CD4-positive, alpha-beta T cell treated with Interferon alpha-2 for 1 hour (primary cell): ENCODE measurements around the gene SOX14.

Experiments
- DNase-seq, 2 donors: peaks; one replicate each; pipeline ENCODE4 v3.0.0-alpha.2; 2020 to 2022

The SOX14 gene

DNA sequence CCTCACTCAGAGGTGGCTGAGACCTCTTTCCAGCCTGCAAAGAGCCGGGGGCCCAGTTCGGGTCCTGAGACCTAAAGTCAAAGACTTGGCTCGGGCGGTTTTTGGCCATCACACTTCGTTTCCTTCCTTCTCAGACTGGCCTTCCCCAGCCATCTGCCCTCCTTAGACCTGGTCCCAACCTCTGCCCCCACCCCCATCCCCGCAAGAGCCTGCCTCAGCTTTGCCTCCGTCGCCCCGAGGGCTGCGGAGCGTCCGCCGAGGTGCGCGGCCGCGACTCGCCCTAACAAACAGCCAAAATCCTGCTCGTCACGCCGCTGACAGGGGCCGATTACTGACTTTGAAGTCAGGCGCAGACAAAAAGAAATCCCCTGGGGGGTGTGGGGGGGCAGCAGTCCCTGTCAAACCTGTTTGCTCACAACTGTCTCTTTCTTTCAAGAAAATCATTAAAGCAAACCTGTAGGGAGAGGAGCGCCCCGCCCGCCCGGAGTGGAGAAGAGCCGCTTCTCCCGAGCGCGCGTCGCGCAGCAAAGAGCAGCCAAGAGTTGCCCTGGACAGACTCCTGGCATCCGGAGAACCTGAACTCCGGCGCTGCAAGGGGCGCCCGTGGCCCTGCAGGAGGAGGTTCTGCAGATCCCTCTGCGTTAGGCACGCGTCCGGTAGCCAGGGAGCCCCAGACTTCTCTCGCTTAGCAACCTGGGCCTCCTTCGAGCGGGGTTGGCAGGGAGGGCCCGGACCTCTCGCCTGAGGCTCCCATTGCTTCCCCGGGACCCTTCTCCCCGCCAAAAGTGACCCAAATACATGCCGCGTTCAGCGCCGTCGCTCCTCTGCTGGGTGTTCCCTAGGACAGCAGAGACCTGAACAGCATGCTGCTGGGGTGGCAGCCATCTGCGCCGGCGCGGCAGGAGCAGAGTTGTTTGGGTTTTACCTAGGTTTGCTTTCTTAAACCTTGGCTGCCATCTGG lies 4.5 kb downstream of the SOX14 start:
- DNase-seq, result no peak

DNA sequence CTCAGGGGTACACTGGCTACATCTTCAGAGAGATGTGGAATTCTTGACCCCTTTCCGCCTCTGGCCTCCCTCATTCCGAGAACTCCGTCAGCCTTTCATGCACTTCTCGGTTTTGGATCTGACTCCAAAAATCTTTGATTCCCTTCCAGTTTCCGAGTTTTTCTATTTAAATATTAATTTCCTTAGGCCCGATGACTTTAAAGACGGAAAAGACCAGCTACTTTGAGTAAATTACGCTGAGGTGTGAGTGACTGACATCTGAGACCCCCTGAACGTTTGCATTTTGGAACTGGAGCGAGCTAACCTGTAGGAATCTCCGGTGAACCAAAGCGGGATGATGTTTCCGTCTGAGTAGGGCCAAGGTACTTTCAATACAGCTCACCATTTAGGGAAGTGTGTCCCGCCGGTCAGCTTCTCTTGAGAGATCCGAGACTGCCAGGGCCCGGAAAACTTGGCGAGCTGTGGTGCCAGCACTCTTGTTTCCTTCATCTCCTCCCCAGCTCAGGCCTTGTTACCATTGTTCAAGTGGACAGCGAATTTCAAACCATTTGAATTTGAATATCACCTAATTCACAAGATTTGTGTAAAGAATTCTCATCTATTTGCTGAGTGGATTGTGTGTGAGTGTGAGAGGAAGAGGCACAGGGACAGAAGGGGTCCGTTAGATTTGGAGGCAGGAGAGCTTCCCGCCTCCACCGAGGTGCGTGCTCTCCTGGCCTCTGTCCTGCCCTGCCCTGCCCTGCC lies 5.4 kb downstream of the SOX14 start:
- DNase-seq, result no peak

DNA sequence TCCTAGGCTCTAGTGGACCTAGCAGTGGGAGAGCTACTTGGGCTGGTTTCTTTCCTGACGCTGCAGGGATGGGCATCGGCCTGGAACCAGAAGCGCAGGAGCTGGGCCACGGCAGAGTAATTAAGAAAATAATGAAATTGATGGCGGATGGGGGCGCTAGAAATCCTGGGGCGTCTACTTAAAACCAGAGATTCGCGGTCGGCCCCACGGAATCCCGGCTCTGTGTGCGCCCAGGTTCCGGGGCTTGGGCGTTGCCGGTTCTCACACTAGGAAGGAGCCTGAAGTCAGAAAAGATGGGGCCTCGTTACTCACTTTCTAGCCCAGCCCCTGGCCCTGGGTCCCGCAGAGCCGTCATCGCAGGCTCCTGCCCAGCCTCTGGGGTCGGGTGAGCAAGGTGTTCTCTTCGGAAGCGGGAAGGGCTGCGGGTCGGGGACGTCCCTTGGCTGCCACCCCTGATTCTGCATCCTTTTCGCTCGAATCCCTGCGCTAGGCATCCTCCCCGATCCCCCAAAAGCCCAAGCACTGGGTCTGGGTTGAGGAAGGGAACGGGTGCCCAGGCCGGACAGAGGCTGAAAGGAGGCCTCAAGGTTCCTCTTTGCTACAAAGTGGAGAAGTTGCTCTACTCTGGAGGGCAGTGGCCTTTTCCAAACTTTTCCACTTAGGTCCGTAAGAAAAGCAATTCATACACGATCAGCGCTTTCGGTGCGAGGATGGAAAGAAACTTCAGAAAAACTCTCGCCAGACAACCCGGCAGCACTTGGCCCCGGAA lies 6.1 kb downstream of the SOX14 start:
- no peak for DNase-seq

DNA sequence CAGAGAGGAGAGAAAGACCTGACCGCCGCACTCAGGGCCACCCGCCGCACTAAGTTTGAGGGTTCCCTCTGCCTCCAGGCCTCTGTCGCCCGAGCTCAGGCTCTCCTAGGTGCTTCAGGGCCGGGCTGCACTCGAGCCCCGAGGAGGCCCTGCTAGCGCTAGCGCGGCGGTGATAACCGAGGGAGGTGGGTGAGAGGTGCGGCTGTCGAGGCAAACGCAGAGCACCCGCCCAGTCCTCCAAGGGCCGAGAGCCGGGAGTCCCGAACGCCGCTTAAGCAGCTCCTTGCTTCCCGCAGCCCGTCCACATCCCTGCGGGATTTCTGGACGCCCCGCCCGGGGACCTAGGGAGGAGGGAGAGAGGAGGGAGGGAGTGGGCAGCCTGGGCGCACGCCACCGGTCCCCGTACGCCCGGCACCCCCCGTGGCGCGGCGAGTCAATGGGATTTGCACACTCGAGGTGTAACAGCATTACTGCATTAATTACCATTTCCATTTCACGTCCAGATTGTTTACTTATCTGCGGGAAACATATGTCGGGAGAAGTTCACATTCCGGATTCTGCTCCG lies 6.8 kb downstream of the SOX14 start:
- DNase-seq, result no peak

DNA sequence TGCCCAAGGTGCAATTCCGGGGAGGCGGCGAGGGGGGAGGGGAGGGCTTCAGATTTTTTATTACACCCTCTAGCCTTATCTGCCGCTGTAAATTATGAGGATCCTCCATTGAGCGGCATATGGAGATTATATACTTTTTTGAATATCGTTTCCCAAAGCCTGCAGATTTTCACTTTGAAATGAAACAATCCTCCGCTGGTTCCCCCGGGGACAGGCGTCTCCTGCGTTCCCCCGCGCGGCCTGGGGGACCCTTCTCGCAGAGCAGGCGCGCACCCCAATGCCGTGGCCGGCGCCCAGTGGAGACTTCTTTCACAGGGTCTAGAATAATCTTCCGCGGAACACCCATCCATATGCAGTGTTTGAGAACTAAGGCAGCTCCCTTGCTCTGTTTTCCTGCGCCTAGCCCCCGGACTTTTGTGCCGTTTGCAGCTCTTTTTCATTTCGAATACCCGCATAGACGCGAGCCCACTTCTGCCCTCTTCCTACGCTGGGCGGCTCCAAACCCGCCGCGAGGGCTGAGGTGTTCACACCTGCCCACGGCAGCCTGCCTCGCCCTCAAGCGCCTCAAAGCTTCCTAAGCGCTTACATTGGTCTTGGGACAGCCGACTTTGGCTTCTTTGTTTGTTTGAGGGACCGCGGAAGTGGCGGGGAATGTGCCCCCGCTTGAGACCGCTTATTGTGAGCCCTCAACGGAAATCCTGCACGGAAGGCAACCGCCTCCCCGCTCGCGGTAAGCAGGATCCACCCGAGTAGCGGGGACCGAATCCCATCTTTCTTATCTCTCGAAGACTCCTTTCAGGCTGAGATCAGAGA lies 7.5 kb downstream of the SOX14 start:
- DNase-seq, result no peak

DNA sequence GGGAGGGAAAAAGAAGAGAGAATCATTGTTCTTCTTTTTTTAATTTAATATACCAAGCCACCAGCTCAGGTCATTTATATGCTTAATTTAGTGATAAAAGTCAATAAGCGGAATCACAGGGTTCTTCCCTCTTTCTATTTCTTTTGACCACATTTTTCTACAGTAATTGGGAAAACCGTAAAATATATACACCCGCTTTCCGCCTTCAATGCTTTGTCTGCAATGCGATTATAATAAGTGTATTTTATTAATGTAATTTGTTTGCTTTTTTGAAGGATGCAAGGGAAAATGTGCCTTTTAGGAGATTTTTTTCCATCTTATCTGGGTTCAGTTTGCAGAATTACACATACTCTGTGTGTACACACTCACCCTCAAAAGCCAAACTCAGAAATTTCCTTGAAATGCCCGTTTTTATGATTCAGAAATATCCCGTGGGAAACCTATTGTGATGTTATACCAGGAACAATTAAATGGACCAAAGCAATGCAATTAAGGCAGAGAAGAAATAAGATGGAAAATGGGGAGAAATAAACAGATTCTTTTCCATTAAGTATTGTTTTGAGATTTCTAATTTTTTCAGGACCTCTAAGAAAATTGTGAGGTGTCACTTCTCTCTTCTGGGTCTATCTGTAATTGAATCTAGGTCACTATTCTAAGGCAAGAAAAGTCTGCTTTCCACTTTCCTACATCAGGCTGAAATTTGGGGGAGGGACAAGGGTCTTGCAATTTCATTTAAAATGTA lies 8.3 kb downstream of the SOX14 start:
- DNase-seq, result no peak

DNA sequence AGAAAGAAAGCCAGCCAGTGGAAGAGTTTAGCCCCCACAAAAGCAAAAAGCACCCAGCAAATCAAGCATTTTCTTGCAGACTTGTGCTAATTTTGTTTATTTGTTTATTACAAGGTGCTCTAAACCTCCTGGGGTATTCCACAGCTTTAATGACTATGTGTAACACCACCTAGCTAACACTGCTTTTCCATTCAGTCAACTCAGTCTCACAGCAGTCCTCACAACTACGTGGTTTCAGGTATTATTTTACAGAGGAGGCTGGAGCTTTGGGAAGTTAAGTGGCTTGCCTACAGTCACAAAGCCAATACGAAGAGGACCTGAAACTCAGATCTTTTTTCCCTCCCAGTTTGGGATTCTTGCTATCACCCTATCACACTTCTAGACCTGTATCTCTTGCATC lies 14.8 kb downstream of the SOX14 start:
- DNase-seq, result no peak

DNA sequence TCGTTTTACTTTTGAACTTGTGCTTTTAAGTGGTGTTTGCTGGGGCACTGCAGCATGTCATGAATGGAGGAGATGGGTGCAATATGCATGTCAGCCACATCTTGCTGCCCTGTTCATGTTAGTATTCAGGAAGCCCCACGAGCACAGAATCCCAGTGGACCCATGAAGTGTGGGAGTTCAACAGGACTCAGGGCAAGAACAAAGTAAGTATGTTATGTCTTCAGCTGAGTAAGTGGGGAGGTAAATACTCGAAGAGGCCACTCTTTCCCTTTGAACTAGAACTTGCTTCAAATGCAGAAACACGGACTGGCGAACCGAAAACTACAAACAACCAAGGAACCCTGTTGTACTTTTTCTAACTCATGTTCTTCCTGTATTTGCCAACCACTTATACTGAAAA lies 23.4 kb downstream of the SOX14 start:
- DNase-seq, result no peak

DNA sequence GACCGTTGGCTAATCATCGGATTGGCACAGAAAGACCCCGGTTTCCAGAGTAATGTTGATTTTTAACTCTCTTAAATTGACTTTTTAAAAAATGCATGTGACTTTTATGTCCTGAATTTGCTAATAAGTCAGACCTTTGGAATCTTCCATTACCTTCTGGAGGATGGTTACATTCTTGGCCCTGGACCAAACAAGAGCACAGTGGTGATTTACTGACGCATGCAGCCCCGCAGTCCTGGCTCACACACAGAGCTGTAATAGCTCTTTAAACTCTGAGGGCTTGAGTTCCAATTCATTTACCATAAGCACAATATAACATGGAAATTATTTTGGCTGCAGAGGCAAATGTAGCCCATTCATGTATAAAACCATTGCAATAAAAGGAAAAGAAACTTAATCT lies 25.1 kb downstream of the SOX14 start:
- no peak for DNase-seq

DNA sequence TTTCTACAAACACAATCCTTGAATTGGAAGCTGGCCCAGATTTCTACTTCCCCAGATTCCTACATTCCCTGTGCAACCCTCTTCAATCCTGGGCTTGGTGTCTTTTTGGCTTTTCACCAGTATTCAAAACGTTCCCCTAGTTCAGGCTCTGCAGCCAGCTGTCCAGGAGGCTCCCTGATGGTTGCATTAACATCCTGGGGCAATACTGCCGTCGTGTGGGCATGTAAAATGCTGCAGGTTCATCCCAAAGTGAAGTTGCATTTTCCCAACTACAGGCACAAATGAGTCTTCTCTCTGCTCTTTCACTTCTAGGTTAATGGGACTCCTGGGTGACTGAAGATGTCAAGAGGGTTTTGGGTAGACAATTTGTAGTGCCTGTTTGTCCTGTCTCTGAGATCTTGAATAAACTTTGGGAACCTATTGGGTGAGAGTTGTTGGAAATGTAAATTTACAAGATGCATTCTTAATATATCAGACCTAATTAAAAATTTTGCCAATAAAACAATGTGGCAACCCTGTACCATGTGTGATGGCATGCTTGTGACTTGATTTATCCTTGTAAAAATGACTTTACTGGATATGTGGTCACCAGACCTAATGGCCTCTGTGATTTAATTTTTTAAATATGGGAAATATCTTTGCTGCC lies 28.6 kb downstream of the SOX14 start:
- DNase-seq, result no peak

DNA sequence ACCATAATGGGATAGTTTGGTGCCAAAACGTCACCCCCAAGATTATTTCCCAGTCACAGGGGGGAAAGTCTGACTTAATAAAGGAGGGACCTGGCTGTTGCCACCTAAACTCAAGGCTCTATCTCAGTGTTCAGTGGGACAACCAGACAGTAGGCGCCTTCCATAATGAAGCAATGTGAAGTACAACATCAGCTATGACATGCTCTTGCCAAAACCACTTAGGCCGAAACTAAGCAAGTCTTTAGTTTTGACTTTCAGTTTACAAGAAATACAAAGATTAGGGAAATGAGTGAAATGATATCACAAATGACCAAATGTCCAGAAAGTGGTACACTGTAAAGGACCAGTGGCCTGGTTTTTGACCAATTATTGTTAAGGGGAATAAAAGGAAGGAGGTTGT lies 32.9 kb downstream of the SOX14 start:
- no peak for DNase-seq

DNA sequence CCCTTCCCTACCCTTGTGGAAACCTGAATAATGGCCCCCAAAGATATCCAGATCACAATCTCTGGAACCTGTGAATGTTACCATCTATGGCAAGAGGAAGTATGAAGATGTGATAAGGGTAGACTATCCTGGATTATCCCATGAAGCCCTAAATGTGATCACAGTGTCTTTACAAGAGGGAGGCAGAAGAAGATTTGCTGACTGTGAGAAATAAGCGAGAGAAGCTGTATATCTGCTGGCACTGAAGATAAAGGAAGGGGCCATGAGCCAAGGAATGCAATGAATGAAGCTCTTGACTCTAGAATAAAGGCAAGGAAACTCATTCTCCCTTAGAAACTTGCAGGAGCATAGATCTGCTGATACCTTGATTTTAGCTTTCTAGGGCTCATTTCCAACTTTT lies 39.1 kb downstream of the SOX14 start:
- no peak for DNase-seq

DNA sequence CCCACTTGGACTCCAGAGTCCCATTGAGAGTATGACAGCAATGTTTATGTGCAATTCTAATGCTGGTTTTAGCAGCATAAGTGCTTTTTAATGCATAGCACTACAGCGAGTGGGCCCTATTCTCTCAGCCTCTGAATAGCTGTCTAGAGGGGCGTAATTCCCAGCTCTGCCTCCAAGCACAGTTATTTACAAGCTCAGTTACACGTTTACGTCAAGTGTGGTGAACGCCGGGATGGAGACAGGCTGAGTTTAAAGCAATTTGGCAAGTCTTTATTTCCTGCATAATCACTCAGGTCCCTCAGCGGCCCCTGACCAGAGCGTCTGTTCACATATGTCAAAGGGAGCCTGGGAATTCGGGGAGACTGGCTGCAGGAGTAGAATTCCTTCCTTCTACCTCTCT lies 43.9 kb downstream of the SOX14 start:
- no peak for DNase-seq

DNA sequence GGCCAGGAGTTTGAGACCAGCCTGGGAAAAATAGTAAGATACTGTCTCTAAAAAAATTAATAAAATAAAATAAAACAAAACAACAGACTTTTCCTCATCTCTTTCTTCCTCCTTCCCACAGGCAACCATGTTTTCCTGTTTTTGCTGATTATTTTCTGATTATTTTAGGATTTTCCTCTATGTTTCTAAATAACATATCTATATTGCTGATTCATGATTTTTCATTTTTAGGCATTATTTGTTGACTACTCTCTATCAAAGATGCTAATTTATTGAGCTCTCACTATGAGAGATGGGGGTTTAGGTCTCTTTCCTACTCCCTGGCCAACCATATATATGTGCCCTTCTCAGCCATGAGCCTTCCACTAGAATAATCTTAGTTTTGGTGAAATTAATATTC lies 45.4 kb downstream of the SOX14 start:
- no peak for DNase-seq

DNA sequence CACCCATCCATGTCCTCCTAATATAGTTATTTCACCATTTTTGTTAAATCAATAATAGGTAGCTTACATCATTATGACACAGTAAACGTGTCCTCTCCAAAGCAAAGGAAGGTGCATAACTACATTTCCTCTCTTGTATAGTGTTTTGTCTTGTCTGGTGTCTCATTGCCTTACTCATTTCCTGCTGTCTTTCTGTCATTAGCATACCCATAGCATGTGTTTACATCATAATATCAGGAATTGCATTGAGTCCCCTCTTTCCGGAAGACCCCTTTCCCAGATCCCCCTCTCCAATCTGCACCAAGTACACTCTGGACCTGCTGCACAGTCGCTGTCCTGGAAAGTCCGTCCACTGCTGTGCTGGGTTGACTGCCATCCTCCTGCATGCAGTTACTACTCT lies 47.9 kb downstream of the SOX14 start:
- DNase-seq, result no peak

DNA sequence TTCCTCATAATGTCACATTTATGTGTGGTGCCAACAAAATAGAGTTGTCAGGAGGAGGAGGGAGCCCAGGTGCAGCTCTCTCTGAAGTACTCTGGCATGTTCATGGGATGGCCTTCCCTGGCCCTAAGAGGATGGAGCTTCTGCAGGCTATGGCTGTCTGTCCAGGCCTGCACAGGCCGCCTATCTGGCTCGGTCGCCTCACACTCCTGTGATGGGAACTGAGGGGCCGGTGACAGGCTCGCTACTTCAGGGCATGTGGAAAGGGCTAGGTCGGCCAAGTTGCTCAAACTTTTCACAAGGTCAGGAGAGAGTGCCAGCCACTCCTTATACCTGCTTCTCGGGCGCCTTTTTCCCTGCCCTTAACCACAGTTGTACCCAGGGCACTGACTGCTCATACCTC lies 51.1 kb downstream of the SOX14 start:
- no peak for DNase-seq
